HG03571 (cell line): ENCODE measurements around the gene UQCC2.

Experiments
- ATAC-seq: cut with Tn5 transposase; IDR thresholded peaks from one replicate; pipeline ENCODE4 v1.9.1; 2021; ENCODE audit not compliant: unreplicated experiment

UQCC2 gene

DNA sequence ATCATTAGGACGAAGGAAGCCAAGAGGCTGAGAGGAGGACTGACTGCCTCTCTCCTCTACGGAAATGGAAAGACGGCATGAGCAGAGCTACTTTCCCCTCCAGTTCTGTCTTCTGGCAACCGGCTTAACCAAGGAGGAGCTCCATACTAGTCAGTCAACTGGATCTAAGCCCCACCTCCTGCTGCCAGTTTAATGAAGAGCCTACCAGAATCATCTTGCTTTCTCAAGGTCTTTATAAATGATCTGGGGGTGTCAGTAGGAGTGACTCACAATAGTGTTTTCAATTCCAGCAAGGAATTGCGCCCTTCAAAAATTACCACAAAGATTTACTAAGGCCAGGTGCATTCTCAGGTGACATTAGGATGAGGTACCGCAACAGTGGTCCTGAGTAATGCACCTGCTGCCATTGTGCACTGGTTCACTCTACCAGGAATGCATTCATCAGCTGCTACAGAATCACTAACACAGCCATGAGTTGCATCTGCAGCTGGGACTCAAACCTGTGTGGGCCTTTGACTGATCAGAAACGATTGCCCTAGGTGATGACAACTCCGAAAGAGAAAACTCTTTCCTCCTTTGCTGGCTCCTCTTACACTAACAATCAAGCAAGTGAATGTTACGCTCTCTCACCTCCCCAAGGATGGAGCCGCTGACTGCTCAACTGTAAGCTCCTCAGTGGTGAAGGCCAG, 2.8 kb downstream of the UQCC2 start:
- no peak for ATAC-seq

- no peak for ATAC-seq
Observed at GRCh38 chr6:33707771-33708170, 3.7 kb downstream of the UQCC2 start.

DNA sequence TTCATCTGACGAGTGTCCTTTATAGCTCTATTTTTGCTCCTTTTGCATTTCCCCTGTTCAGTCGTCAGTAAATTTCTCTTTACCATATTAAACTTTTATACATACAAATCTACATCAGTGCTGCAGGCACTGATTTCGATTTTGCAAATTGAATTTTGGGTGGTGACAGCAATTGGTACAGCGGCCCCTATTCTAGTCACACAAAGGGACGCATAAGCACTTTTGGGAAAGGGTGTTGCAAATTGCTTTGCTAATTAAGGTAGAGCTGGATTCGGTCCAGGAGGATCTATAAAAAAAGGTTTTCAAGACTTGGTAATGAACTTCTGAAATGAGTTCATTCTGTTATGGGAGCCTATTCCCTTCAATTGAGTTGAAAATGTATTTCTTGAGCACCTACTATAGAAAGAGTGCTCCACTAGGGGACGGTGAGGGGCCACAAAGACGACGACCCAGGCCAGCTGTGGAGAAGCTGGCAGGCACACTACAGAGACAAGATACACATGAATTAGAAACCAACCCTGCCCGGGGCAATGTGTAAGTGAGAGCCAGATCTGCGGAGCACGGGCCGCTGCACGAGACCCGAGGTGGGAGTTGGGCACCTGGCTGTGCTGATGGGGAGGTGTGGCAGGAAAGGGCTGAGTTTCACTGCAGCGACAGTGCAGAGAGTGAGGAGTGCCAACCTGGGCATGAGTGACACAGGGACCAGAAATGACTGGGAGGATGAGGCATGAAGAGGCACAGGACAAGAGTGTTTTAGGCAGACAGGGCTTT, 5.4 kb downstream of the UQCC2 start:
- ATAC-seq: no peak

GRCh38 chr6:33705268-33705885, 6.1 kb downstream of the UQCC2 start:
- no peak for ATAC-seq

- no peak for ATAC-seq
Observed at GRCh38 chr6:33704215-33705066, 7.1 kb downstream of the UQCC2 start.

DNA sequence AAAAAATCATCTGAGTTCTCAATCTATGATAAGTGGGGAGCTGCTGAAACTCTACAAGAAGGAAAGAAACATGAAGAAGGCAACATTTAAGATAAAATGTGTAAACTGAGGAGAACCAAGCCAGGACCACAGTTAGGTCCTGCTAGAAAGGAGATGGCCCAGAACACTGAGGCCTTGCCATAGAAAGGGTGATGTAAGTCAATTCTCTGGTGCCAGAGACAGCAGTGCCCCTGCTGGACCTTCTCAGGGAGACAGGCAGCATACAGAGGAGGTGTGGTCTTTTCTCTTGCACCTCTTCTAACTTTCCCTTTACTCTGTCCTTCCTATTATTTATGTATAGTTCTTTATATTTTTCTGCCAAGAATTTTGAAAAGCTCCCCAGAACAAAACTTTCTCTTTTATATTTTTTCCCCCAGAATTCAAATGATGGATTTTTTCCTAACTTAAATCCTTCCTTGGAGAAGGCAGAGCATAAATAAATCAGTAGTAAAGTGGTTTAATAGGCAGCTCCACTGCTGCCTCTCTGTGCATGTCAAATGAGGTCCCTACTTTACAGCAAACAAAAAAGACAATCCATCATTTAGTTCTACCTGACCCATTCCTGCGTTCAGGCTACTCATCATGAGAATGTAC, 9.0 kb downstream of the UQCC2 start:
- ATAC-seq: no peak

DNA sequence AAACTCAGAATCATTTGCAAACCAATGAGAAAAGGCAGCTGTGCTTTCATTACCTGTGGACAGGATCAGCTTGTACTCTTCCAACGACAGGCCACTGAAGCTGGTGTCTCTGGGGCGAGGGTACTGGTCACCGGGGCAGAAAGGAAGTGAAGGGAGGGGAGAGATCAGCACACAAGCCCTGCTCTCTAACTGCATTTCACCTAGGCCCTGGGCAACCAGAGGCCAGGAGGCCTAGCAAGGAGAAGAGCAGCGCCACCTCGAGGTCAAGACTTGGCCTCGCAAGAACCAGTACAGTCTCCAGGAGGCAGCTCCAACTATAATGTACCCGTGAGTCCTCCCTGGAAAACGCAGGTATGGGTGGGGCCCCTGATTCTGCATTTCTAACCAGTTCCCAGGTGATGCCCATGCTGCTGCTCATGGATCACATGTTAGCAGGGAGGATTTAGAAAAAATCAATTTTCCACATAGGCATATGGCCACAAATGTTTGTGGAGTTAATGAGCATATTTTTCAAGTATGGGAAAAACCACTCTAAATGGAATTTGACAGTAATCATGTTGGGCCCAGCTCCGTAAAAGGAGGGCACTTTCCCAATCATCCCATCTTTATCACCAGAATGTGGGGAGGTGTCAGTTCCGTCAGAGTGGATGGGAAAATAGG, 11.0 kb downstream of the UQCC2 start:
- no peak for ATAC-seq

DNA sequence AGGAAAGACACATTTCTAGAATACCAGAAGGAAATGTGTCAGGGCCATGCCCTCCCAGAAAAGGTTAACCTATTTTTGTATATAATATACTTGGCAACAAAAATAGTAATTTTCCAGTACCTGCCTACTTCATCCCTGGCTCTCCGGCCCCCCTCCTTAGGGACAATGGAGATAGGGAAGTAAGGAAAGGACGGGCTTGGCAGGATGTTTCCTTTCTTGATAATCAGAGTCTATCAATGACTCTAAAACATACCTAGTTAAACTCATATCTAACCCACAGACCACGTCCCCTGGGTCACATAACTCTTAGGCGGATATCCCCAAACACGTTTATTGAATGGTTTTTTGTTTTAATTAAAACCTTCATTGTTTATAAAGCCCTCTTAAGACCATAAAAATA, 11.8 kb downstream of the UQCC2 start:
- no peak for ATAC-seq

DNA sequence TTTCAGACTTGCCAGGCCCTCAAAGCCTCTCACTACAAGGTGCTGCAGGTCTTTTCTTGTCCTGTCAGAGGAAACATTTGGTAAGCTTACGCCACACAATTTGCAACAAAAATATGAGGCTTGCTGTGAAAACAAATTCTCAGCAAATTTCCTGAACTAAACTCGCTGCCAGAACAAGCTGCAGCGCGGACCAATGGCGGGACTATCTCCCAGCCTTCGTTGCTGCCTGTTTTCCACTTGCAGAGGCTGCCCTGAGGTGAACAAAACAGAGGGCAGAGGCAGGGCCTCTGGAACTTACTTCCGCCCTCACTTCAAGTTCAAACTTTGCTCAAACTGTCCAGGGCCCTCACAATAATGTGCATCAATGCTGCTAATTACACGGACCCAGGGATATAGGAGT, 12.4 kb downstream of the UQCC2 start:
- ATAC-seq: no peak

GRCh38 chr6:33698494-33698893, 13.0 kb downstream of the UQCC2 start:
- no peak for ATAC-seq

DNA sequence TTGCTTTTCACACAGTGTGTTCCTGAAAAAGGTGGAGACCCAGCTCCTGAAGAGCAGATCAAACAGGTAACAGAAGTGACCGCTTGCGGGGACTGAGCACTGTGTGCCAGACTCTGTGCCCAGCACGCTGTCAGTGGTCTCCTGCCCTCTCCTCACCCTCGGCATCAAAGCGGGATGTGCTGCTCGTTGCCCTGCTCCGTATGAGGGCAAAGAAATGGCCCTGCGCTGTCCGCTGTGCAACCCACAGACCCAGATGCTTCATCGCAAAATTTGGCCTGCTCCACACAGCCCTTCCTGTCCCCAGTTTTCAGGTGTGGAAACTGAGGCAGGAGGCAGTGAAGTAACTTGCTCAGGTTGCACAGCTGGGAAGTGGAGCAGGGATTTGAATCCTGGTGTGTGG, 13.7 kb downstream of the UQCC2 start:
- no peak for ATAC-seq

DNA sequence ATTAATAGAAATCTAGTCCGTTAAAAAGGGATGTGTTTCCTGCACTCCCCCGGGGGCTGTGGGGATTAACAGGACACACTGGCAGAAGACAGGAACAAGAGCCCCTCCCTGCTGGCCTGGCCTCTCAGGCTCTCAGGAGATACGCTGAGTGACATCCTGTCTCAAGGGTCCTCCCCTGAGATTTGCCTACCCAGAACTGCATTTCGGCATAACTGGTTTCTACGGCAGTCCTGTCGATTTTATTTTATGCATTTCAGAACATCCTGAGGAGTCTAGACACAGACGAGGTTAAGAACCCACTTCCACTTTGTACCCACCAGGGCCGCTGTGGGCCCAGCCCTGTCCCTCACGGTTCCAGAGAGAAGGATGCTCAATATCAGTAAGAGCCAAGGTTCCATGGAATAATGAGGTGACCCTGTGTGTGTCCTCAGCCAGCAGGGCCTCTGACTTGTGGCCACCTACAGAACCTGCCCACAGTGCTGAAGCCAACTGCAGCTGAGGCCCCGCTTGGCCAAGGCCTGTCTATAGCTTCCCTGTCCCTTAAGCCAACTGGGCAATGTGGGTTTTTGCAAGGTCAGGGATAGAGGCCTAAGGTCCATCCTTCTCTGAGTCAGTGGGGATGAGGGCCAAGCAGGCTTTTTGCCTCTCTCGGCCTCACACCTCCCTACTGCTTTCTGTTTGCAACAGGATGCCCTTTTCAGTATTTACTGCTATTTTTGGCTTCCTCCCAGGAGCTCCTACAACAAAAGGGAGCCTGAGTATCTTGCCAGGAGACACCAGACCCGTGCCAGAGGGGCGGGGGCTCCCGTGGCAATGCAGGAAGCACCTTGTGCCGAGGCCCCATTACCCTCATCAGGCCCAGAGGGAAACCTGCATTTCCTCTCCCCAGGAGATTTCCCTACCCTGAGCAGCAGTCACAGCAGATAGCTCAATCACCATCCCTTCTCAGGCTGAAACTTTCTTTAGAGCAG, 14.7 kb downstream of the UQCC2 start:
- ATAC-seq: no peak

DNA sequence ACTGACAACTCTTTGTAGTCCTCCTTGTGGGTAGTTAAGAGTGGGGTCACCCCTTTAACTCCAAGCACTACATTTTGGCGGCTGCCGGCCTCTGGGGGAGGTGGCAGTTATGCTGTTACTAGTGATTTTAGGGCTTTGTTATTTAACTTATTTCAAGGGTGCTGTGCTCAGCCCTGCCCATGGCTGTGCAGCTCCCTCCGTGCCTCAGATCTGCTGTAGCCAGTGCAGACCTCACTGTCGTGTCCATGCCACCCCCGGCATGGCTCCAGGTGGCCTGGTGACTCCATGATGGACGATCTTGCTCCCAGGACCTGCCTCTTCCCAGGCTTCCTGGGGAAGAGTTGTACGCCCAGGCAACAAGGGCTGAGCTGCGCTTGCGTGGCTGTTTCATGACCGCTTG, 15.4 kb downstream of the UQCC2 start:
- no peak for ATAC-seq

GRCh38 chr6:33695451-33695887, 16.0 kb downstream of the UQCC2 start:
- no peak for ATAC-seq

DNA sequence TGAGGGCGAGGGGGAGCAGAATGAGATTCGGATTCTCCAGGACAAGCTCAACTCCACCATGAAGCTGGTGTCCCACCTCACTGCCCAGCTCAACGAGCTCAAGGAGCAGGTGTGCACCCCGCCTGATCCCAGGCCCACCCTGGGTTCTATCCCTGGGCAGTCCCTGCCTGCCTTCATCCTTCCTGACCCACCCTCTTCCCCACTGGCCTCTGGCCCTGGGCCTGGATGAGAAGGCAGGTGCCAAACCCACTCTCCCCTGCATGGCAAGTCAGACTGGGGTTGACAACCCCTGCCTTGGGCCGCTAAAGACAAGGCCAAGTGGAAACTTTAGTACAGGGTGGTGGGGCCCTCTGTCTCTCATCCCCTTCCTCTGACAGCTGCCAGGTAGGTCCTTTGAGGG, 16.5 kb downstream of the UQCC2 start:
- ATAC-seq: no peak

DNA sequence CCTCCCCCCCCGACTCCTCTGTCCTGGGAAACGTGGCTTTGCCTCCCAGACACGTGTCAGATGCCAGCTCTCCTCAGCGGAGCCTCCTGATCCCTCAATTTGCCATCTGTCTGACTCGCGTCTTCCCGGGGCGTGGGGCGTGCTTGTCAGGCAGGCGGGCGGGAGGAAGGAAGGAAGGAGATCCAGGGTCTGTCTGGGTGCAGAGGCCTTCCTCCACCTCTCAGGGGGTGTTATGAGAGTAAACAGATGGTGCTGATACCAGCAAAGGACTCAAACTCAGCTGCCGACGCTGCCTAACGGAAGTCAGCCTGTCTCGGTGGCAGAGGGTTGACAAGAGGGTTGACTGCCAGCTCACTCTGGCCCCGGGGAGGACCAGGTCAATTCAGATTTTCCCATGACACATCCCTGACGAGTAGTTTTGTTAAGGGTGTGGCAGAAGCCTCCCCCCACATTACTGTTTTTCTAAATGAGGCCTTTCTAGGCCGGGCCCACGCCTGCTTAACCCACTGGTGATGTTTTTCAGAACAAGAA, 17.0 kb downstream of the UQCC2 start:
- no peak for ATAC-seq

- ATAC-seq: no peak
Observed at GRCh38 chr6:33693186-33694105, 18.1 kb downstream of the UQCC2 start.

- ATAC-seq: no peak
Observed at GRCh38 chr6:33692760-33693158, 18.7 kb downstream of the UQCC2 start.
